HG03280 (cell line): Measurements from ENCODE around the gene EHD3.

Experiments used
- ATAC-seq: cut with Tn5 transposase; IDR thresholded peaks from one replicate; pipeline ENCODE4 v1.9.1; 2021; ENCODE audit warnings: mild to moderate bottlenecking, moderate library complexity; ENCODE audit not compliant: unreplicated experiment

The EHD3 gene

GRCh38 chr2:31253356-31254131, 19.6 kb downstream of the EHD3 start:
- ATAC-seq = no peak

- no peak for ATAC-seq
Measured at GRCh38 chr2:31254237-31255203, 20.6 kb downstream of the EHD3 start.

GRCh38 chr2:31255911-31256571, 22.1 kb downstream of the EHD3 start:
- ATAC-seq = peak; percentile 51

- ATAC-seq = no peak
Measured at GRCh38 chr2:31256611-31257382, 22.8 kb downstream of the EHD3 start.

GRCh38 chr2:31258351-31258750, 24.4 kb downstream of the EHD3 start:
- peak; percentile 44 for ATAC-seq

GRCh38 chr2:31259075-31259474, 25.1 kb downstream of the EHD3 start:
- ATAC-seq = no peak

DNA sequence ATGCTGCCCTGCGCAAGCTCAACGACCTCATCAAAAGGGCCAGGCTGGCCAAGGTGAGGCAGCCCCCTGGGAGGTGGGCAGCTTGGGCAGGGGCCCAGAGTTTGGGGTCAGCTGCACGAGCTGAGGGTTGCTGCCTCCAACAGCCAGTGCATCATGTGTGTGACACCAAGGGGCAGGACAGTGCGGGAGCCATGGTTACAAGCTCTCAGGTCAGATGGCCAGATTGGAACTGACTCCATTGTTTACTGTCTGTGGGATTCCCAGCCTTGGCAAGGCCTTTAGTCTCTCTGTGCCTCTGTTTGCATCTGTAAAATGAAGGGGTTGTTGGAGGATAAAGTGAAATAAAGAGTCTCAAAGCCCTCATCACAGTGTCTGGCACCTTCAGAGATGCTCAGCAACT, 26.9 kb downstream of the EHD3 start:
- ATAC-seq = no peak

DNA sequence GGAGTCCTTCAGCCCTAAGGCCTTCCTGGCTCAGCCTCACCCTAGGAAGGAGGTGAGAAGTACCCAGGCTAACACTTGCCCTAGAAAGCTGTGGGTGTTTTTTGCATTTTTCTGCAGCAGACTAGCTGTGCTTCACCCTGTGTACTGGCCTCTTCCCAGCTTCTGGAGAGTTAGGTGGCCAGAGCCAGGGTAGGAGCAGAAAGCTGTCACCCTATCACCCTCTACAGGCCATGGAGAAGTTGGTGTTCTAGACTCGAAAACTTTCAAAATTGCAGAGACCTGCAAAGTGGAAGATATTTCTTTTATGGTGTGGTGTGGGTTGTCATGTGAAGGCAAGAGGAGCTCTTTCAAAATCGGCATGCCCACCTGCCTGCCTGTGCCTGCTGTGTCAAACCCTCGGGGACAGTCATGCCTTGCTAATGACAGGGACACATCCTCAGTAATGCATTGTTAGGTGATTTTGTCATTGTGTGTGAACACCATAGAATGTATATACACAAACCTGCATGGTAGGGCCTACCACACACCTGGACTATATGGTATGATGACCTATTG, 29.8 kb downstream of the EHD3 start:
- no peak for ATAC-seq

- no peak for ATAC-seq
Measured at GRCh38 chr2:31265234-31265633, 31.3 kb downstream of the EHD3 start.

DNA sequence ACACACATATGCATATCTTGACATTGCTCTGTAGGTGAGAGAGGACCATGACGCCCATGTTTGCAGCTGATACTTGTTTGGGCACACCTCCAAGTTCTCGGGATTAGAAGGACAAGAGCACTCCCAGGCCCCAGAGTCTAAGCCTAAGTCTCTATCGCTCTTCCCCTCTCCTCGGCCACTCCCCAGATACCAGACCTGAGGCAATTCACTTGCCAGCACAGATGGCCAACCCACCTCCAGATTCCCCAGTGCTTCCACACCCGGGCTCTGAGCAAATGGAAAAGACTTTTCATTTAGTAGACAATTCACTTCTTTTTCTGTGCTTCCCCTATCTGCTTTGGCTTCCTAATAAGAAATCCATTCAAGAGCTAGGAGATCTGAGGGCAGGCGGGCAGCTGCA, 32.9 kb downstream of the EHD3 start:
- ATAC-seq = no peak

DNA sequence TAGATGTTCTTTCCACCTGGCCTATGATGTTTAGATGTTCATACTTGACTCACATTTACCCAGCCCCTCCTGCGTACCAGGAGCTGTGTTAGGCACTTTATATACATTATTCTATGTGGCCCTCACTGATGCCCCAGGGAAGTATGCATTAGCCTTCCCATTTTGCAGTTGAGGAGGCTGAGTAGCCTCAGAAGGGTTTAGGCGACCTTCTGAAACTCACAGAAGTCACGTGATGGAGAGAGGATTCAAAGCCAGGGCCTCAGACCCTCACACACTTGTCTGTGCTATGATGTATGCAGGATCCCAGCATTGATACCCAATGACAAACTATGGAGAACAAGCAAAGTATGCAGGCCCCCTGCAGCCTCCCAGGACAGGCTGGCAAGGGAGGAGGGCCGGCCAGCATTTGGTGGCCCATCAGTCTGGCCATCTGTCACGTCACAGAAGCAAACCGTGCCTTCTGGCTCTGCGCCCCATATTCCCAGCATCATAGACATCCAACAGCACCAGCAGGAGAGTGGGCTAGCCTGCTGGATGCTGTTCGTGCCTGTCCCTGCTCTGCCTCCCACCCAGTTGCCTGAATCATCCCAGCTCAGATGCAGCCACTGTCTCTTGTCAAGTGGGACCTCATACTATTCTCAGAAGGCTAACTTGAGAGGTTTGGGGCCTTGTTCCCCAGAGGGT, 33.6 kb downstream of the EHD3 start:
- ATAC-seq = no peak

GRCh38 chr2:31268344-31268743, 34.4 kb downstream of the EHD3 start:
- ATAC-seq = no peak

DNA sequence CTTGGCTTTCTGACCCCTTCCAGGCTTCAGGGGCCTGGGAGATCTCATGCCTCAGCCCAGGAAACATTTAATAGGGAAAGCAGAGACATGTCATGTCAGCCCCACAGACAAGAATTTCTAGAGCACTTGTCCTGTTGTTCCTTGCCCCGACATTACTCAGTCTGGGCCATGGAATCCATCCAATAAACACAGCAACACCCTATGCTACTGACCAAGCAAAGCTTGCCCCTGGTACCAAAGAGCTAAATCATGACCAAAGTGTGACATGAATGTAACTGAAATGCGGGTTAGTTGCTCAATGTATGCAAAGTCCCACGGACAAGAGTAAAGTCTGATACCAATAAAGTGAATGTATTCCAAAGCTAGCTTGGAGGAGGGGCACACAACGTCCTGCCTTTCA, 35.1 kb downstream of the EHD3 start:
- no peak for ATAC-seq

GRCh38 chr2:31270131-31270530, 36.2 kb downstream of the EHD3 start:
- no peak for ATAC-seq

GRCh38 chr2:31270822-31271231, 36.9 kb downstream of the EHD3 start:
- ATAC-seq = no peak

DNA sequence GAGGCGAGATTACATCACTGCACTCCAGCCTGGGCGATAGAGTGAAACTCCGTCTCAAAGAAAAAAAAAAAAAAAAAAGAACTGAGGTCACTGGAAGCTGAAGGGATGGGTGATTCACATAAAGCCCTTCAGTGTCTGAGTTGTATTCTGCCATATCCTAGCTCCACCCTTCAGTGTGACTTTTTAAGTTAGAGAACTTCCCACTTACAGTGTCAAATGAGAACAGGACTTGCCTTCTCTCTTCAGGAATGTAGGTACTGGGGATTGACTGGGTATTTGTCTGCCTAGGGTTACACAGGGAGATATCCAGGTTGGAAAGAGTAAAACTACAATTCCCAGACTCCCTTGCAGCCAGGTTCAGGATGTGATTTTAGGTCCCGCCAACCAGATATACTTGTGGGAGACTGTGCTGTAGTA, 37.9 kb downstream of the EHD3 start:
- no peak for ATAC-seq

GRCh38 chr2:31274401-31275075, 40.6 kb downstream of the EHD3 start:
- ATAC-seq = no peak

GRCh38 chr2:31275976-31276375, 42.0 kb downstream of the EHD3 start:
- ATAC-seq = no peak

DNA sequence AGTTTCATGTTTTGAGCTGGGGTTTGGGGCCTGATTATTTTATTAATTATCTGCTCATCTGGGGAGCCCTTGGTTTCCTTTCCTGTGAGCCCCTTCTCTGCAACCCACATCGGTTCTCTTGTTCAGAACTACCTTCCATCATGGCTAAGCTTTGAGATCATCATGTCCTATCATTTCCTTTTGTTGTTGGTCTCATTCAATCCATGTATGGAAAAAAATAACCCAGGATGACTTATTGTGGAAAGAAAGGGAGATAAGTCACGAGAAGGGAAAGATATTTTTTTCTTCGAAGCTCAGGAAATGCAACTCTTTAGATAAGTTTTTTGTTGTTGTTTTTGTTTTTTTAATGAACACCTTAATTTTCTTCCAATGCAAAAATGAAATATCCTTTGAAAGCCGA, 43.7 kb downstream of the EHD3 start:
- ATAC-seq = no peak
